A549 (cell line): Measurements from ENCODE around the gene SCN9A.

Experiments
- EP300 ChIP-seq, 2 experiments: fragments of >200 bp; sonication (Bioruptor Twin); formaldehyde crosslinking; IDR thresholded peaks; 2 replicates in 1 of 2; 3 replicates in 1 of 2; pipeline ENCODE4 v1.6.1; 2016 to 2017
- HMGXB4 ChIP-seq: fragments of 250-450 bp; sonication (Bioruptor Pico); IDR thresholded peaks from 2 replicates; pipeline ENCODE4 v1.5.0; 2021; ENCODE audit warnings: mild to moderate bottlenecking, moderate library complexity, borderline replicate concordance
- MAFK ChIP-seq: fragments of 450-650 bp; IDR thresholded peaks from 2 replicates; pipeline ENCODE4 v1.6.1; 2014; ENCODE audit not compliant: partially characterized antibody
- TF ChIP-seq, protein P1 (sequence below): fragments of >200 bp; sonication (Bioruptor Twin); formaldehyde crosslinking; IDR thresholded peaks from 3 replicates; pipeline ENCODE4 v1.5.1; 2016

- TF ChIP-seq, protein P1, sequence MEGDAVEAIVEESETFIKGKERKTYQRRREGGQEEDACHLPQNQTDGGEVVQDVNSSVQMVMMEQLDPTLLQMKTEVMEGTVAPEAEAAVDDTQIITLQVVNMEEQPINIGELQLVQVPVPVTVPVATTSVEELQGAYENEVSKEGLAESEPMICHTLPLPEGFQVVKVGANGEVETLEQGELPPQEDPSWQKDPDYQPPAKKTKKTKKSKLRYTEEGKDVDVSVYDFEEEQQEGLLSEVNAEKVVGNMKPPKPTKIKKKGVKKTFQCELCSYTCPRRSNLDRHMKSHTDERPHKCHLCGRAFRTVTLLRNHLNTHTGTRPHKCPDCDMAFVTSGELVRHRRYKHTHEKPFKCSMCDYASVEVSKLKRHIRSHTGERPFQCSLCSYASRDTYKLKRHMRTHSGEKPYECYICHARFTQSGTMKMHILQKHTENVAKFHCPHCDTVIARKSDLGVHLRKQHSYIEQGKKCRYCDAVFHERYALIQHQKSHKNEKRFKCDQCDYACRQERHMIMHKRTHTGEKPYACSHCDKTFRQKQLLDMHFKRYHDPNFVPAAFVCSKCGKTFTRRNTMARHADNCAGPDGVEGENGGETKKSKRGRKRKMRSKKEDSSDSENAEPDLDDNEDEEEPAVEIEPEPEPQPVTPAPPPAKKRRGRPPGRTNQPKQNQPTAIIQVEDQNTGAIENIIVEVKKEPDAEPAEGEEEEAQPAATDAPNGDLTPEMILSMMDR = no peak
- TF ChIP-seq MAFK (no peak), EP300 (IDR thresholded peaks at IDR 0.05) (no peak), HMGXB4 (CRISPR knock-in tag) (no peak)
Observed at GRCh38 chr2:166269322-166269721, 106.4 kb downstream of the SCN9A start.
